A549 (cell line): ENCODE data around the gene DACH1. TPM values are rescaled to one million over a fixed set of nuclear protein-coding genes. Genes with fewer than 3 reads are reported as not detected.

ENCODE experiments used
- ATAC-seq, 2 experiments: fragments of 200-7000 bp in 1 of 2; fragments of >200 bp in 1 of 2; cut with Nextera tagmentation in 1 of 2; cut with Tn5 transposase in 1 of 2; 3 replicates each; pipeline versions ENCODE4 v1.8.0 to v1.9.1; 2018 to 2020; ENCODE audit warnings: mild to moderate bottlenecking in 1 of 2, moderate library complexity in 1 of 2
- CTCF ChIA-PET: fragments of 300-600 bp; sonication (Branson Sonifier 250); formaldehyde crosslinking; extraction: SDS; loops from one replicate; lab custom pipeline; 2021; ENCODE audit warnings: antibody characterized with exemption, inconsistent platforms; lab: Yijun Ruan, JAX
- POLR2A ChIA-PET: fragments of 350-600 bp; formaldehyde crosslinking; extraction: SDS; loops from one replicate; lab custom pipeline; 2021; ENCODE audit warnings: antibody characterized with exemption, inconsistent platforms; lab: Yijun Ruan, JAX
- DNase-seq, 2 experiments: peaks; one replicate each; pipeline versions ENCODE4 v3.0.0 to v3.0.0-alpha.2; 2011 to 2016; ENCODE audit warnings: low read depth in 1 of 2, low spot score in 1 of 2
- FAIRE-seq: peaks from 2 replicates; lab custom pipeline; 2011; peaks lifted over from hg19 to GRCh38; lab: Jason Lieb, UNC
- H3K27ac ChIP-seq, 2 experiments: fragments of >200 bp; sonication (Bioruptor Twin); formaldehyde crosslinking; 3 replicates each; pipeline ENCODE4 v1.5.1; 2016 to 2017
- H3K4me1 ChIP-seq: fragments of >200 bp; sonication (Bioruptor Twin); formaldehyde crosslinking; 3 replicates; pipeline ENCODE4 v1.6.1; 2016
- H3K4me2 ChIP-seq: fragments of >200 bp; sonication (Bioruptor Twin); formaldehyde crosslinking; 3 replicates; pipeline ENCODE4 v1.6.1; 2016
- H3K4me3 ChIP-seq: fragments of >200 bp; sonication (Bioruptor Twin); formaldehyde crosslinking; 3 replicates; pipeline ENCODE4 v1.5.1; 2016
- H3K9me3 ChIP-seq: fragments of >200 bp; sonication (Bioruptor Twin); formaldehyde crosslinking; 3 replicates; pipeline ENCODE4 v1.6.1; 2016
- BHLHE40 ChIP-seq: IDR thresholded peaks from 2 replicates; pipeline ENCODE4 v1.6.1; 2012; ENCODE audit warnings: low read depth, low read length, inconsistent platforms
- CEBPB ChIP-seq, 2 experiments: fragments of >200 bp in 1 of 2; sonication (Bioruptor Twin) in 1 of 2; formaldehyde crosslinking in 1 of 2; IDR thresholded peaks; 2 replicates each; pipeline ENCODE4 v1.6.1; 2012 to 2016
- EHMT2 ChIP-seq: fragments of 200-600 bp; sonication (generic); IDR thresholded peaks from 2 replicates; pipeline ENCODE4 v1.6.1; 2016; ENCODE audit warnings: antibody characterized with exemption, low read depth, mild to moderate bottlenecking, moderate library complexity
- ESRRA ChIP-seq: fragments of 150-350 bp; IDR thresholded peaks from 2 replicates; pipeline ENCODE4 v1.6.1; 2014; ENCODE audit warnings: mild to moderate bottlenecking, low read length, borderline replicate concordance
- FOSB ChIP-seq: fragments of 250-450 bp; sonication (Bioruptor Pico); IDR thresholded peaks from 2 replicates; pipeline ENCODE4 v1.5.0; 2020; ENCODE audit warnings: mild to moderate bottlenecking, moderate library complexity
- HDAC2 ChIP-seq: fragments of 200-600 bp; sonication (generic); IDR thresholded peaks from 2 replicates; pipeline ENCODE4 v1.6.1; 2016
- HOXB5 ChIP-seq: fragments of 250-450 bp; sonication (Bioruptor Pico); IDR thresholded peaks from 2 replicates; pipeline ENCODE4 v1.5.0; 2020; ENCODE audit warnings: mild to moderate bottlenecking, moderate library complexity
- JUN ChIP-seq, 2 experiments: fragments of >200 bp; sonication (Bioruptor Twin); formaldehyde crosslinking; IDR thresholded peaks; 2 replicates in 1 of 2; 3 replicates in 1 of 2; pipeline ENCODE4 v1.6.1; 2016 to 2017
- KDM1A ChIP-seq: fragments of 200-600 bp; sonication (generic); IDR thresholded peaks from 2 replicates; pipeline ENCODE4 v1.6.1; 2016; ENCODE audit warnings: low read depth, mild to moderate bottlenecking
- NPAS2 ChIP-seq: fragments of 250-450 bp; sonication (Bioruptor Pico); IDR thresholded peaks from 2 replicates; pipeline ENCODE4 v1.8.0; 2022; ENCODE audit warnings: mild to moderate bottlenecking, moderate library complexity, borderline replicate concordance
- NR3C1 ChIP-seq: fragments of >200 bp; sonication (Bioruptor Twin); formaldehyde crosslinking; IDR thresholded peaks from 3 replicates; pipeline ENCODE4 v1.6.1; 2017
- PHF8 ChIP-seq: fragments of 200-600 bp; sonication (generic); IDR thresholded peaks from 2 replicates; pipeline ENCODE4 v1.6.1; 2016; ENCODE audit warnings: low read depth, mild to moderate bottlenecking, antibody characterized with exemption, moderate library complexity, borderline replicate concordance
- RARB ChIP-seq: fragments of 250-450 bp; sonication (Bioruptor Pico); IDR thresholded peaks from 2 replicates; pipeline ENCODE4 v1.8.0; 2021; ENCODE audit warnings: mild to moderate bottlenecking, moderate library complexity
- RCOR1 ChIP-seq: fragments of 150-350 bp; IDR thresholded peaks from 2 replicates; pipeline ENCODE4 v1.6.1; 2014; ENCODE audit warnings: antibody characterized with exemption, low read length, low read depth
- RNF2 ChIP-seq: fragments of 200-600 bp; sonication (generic); IDR thresholded peaks from 2 replicates; pipeline ENCODE4 v1.6.1; 2016; ENCODE audit warnings: low read depth, mild to moderate bottlenecking, antibody characterized with exemption, moderate library complexity, borderline replicate concordance
- SREBF2 ChIP-seq: fragments of 450-650 bp; IDR thresholded peaks from 2 replicates; pipeline ENCODE4 v1.6.1; 2014; ENCODE audit warnings: mild to moderate bottlenecking, moderate library complexity
- TP53 ChIP-seq: fragments of 250-450 bp; sonication (Bioruptor Pico); IDR thresholded peaks from 2 replicates; pipeline ENCODE4 v1.5.0; 2021; ENCODE audit warnings: mild to moderate bottlenecking, moderate library complexity
- WGBS: methylation state at CpG from one replicate; pipeline ENCODE4 v1.1.6; 2017; ENCODE audit errors: missing lambda C conversion rate; 5-methylcytosine and 5-hydroxymethylcytosine counted together
- polyA plus RNA-seq, 4 experiments: library from polyadenylated mRNA; depleted of rRNA in 3 of 4; stranded (reverse); fragments of >200 nt; fragmentation: RNase III in 1 of 4; extraction: RNeasy Plus Mini Kit Qiagen cat#74134 plus additional on column Dnase treatment in 1 of 4; gene quantifications; 2 replicates in 3 of 4; 3 replicates in 1 of 4; pipeline ENCODE4 v1.2.3, GENCODE V29; 2011 to 2017
- TF ChIP-seq, protein P1 (sequence below): fragments of >200 bp; sonication (Bioruptor Twin); formaldehyde crosslinking; IDR thresholded peaks from 3 replicates; pipeline ENCODE4 v1.5.1; 2016
- TF ChIP-seq, protein P2 (sequence below): IDR thresholded peaks from 2 replicates; pipeline ENCODE4 v1.6.1; 2012

Gene DACH1
- polyA plus RNA-seq, 2 of the 4 experiments (the other 2 are of a cell fraction) = not detected

DNA sequence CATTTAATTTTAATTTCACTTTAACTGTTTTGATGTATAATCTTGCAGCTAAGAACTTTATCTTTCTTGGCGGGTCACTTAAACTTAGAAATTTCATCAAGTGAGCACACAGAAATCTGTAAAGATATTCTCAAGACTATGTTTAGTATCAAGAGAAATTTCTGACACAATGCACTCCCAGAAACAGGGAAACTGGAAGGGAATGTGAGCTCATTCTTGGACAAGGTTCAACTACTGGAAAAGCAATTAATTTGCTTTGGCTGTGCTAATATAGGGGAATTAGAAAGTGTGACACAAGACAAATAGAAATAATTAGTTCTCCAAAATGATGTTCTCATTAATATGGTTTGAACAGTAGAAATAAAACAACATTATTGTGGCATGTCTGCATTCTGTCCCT lies 402.3 kb downstream of the DACH1 start:
- no peak overlapping the region for H3K4me2 ChIP-seq
- no peak for FAIRE-seq
- H3K4me1 ChIP-seq = no peaks in the 10 kb centered on the region
- no peak for TF ChIP-seq PHF8
- TF ChIP-seq NR3C1 = no peak
- no peak for TF ChIP-seq RCOR1
- TF ChIP-seq, protein P1, sequence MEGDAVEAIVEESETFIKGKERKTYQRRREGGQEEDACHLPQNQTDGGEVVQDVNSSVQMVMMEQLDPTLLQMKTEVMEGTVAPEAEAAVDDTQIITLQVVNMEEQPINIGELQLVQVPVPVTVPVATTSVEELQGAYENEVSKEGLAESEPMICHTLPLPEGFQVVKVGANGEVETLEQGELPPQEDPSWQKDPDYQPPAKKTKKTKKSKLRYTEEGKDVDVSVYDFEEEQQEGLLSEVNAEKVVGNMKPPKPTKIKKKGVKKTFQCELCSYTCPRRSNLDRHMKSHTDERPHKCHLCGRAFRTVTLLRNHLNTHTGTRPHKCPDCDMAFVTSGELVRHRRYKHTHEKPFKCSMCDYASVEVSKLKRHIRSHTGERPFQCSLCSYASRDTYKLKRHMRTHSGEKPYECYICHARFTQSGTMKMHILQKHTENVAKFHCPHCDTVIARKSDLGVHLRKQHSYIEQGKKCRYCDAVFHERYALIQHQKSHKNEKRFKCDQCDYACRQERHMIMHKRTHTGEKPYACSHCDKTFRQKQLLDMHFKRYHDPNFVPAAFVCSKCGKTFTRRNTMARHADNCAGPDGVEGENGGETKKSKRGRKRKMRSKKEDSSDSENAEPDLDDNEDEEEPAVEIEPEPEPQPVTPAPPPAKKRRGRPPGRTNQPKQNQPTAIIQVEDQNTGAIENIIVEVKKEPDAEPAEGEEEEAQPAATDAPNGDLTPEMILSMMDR = no peak
- no peak for TF ChIP-seq NPAS2 (CRISPR knock-in tag)
- no peak for TF ChIP-seq SREBF2
- TF ChIP-seq RNF2 = no peak
- no peak for TF ChIP-seq KDM1A
- TF ChIP-seq, all 56 proteins: peak for 0
- WGBS = 70% methylated on average over 1 of the region's 1 CpG
- ChIA-PET POLR2A (no interaction called here), CTCF (no interaction called here)
- H3K4me3 ChIP-seq = no peak overlapping the region
- ATAC-seq (no peak), DNase-seq (no peak)
- H3K27ac ChIP-seq = no peak overlapping the region
- no peaks in the 10 kb centered on the region for H3K9me3 ChIP-seq

DNA sequence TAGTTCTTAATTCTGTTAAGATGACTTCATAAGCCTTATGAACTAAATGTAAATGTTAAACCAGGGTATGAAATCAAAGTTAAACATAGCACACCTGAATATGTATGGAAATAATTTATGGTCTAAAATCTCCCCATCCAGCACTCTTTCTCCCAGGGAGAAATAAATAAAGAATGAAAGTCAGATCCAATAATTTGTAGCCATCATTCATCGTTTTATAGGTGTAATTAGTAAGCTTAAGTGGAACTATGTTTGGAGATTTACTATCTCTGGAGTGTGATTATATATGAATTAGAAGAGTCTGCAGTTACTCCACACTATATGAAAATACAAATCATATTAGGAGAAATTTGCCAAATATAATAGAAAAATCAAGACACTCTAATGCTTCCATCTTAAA lies 405.1 kb downstream of the DACH1 start:
- Histone ChIP-seq H3K9me3 (no peaks in the 10 kb centered on the region), H3K4me3 (no peak overlapping the region), H3K27ac (no peak overlapping the region), H3K4me2 (no peak overlapping the region), H3K4me1 (no peaks in the 10 kb centered on the region)
- ATAC-seq = no peak
- POLR2A ChIA-PET = no interaction called here
- no peak for DNase-seq
- CTCF ChIA-PET = no interaction called here
- TF ChIP-seq KDM1A = no peak
- TF ChIP-seq PHF8 = no peak
- no peak for TF ChIP-seq EHMT2
- TF ChIP-seq BHLHE40 = no peak
- WGBS = 4% methylated on average over 1 of the region's 1 CpG
- no peak for FAIRE-seq

DNA sequence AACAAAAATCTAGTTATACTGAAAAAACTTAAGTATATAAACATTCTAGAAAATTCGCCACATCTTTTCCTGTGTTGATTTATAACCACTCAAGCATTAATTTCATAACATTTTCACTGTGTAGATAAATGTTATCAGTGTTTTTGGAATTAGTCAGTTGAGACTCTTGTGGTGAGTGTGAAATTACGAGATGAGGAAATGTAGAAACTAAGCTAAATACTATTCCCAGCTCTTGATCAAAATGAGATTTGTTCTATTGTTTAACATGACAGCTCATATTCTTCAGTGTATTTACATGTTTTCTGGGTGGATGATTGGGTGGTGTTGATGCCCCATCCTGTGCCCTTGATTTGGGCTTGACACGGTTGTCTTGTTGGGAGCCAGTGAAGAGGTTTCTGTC lies 406.8 kb downstream of the DACH1 start:
- 5% methylated on average over 3 of the region's 3 CpGs for WGBS
- no peak overlapping the region for H3K27ac ChIP-seq
- ChIA-PET CTCF (no interaction called here), POLR2A (no interaction called here)
- ATAC-seq (no peak), DNase-seq (no peak), FAIRE-seq (no peak)
- no peaks in the 10 kb centered on the region for H3K9me3 ChIP-seq
- no peak overlapping the region for H3K4me3 ChIP-seq
- no peak for TF ChIP-seq NPAS2 (CRISPR knock-in tag)
- no peak for TF ChIP-seq HDAC2
- TF ChIP-seq FOSB (CRISPR knock-in tag) = no peak
- no peak for TF ChIP-seq ESRRA
- TF ChIP-seq TP53 (CRISPR knock-in tag) = no peak
- TF ChIP-seq, protein P1 = no peak
- no peak for TF ChIP-seq CEBPB (IDR thresholded peaks at IDR 0.05)
- TF ChIP-seq JUN (IDR thresholded peaks at IDR 0.05) = no peak
- TF ChIP-seq HOXB5 = no peak
- TF ChIP-seq NR3C1 = no peak
- no peak for TF ChIP-seq RARB (CRISPR knock-in tag)
- TF ChIP-seq, protein P2, sequence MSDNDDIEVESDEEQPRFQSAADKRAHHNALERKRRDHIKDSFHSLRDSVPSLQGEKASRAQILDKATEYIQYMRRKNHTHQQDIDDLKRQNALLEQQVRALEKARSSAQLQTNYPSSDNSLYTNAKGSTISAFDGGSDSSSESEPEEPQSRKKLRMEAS = no peak
- no peak overlapping the region for H3K4me2 ChIP-seq
- no peaks in the 10 kb centered on the region for H3K4me1 ChIP-seq
